ENCODE data around the gene ABTB2.

Gene ABTB2

GRCh38 chr11:34292546-34292945 is 65.3 kb downstream of the ABTB2 start:
- no peak for TF ChIP-seq CTCF (conservative IDR thresholded peaks at IDR 0.05; ENCODE audit: control insufficient read depth, insufficient read depth, low read depth, low read length)
- DNase-seq (ENCODE audit: low read depth) = no peak

GRCh38 chr11:34292111-34292510 is 65.7 kb downstream of the ABTB2 start:
- H3K4me3 ChIP-seq (ENCODE audit: control insufficient read depth, low read depth, low read length) = no peak overlapping the region
- no peak for DNase-seq (ENCODE audit: low read depth)
- TF ChIP-seq CTCF (conservative IDR thresholded peaks at IDR 0.05; ENCODE audit: control insufficient read depth, insufficient read depth, low read depth, low read length) = no peak

More at GRCh38 chr11:34292546-34292945, 65.3 kb downstream of the ABTB2 start:
- no peak overlapping the region for H3K4me3 ChIP-seq (ENCODE audit: control insufficient read depth, low read depth, low read length)

- TF ChIP-seq CTCF (conservative IDR thresholded peaks at IDR 0.05; ENCODE audit: control insufficient read depth, insufficient read depth, low read depth, low read length) = no peak
- no peak for DNase-seq (ENCODE audit: low read depth)
Measured at GRCh38 chr11:34290926-34291325, 66.9 kb downstream of the ABTB2 start.

GRCh38 chr11:34288492-34288891 is 69.3 kb downstream of the ABTB2 start:
- no peak for TF ChIP-seq CTCF (conservative IDR thresholded peaks at IDR 0.05; ENCODE audit: control insufficient read depth, insufficient read depth, low read depth, low read length)
- no peak overlapping the region for H3K4me3 ChIP-seq (ENCODE audit: control insufficient read depth, low read depth, low read length)
- DNase-seq (ENCODE audit: low read depth) = no peak

More at GRCh38 chr11:34290926-34291325, 66.9 kb downstream of the ABTB2 start:
- H3K4me3 ChIP-seq (ENCODE audit: control insufficient read depth, low read depth, low read length) = no peak overlapping the region

GRCh38 chr11:34284811-34285481 is 72.9 kb downstream of the ABTB2 start:
- no peak for DNase-seq (ENCODE audit: low read depth)
- no peak overlapping the region for H3K4me3 ChIP-seq (ENCODE audit: control insufficient read depth, low read depth, low read length)
- TF ChIP-seq CTCF (conservative IDR thresholded peaks at IDR 0.05; ENCODE audit: control insufficient read depth, insufficient read depth, low read depth, low read length) = no peak

- no peak for TF ChIP-seq CTCF (conservative IDR thresholded peaks at IDR 0.05; ENCODE audit: control insufficient read depth, insufficient read depth, low read depth, low read length)
- no peak overlapping the region for H3K4me3 ChIP-seq (ENCODE audit: control insufficient read depth, low read depth, low read length)
- DNase-seq (ENCODE audit: low read depth) = no peak
Measured at GRCh38 chr11:34284156-34284555, 73.7 kb downstream of the ABTB2 start.
